SK-N-SH treated with all-trans-retinoic acid at 6 μM for 48 hours (cell line): Measurements from ENCODE around the gene NKAIN1.

Source experiments
- ATAC-seq: fragments of 200-7000 bp; cut with Tn5 transposase; 3 replicates; pipeline ENCODE4 v1.9.1; 2020; ENCODE audit warnings: mild to moderate bottlenecking, moderate library complexity
- ARNTL ChIP-seq: fragments of 450-650 bp; formaldehyde crosslinking; IDR thresholded peaks from 2 replicates; pipeline ENCODE4 v1.5.0; 2020; ENCODE audit warnings: low read depth, mild to moderate bottlenecking, moderate library complexity, borderline replicate concordance
- BACH2 ChIP-seq: fragments of 250-450 bp; sonication (Bioruptor Pico); IDR thresholded peaks from 2 replicates; pipeline ENCODE4 v1.9.0; 2021; ENCODE audit warnings: mild to moderate bottlenecking, borderline replicate concordance
- CREB5 ChIP-seq: fragments of 250-450 bp; sonication (Bioruptor Pico); IDR thresholded peaks from 2 replicates; pipeline ENCODE4 v1.5.1; 2020; ENCODE audit warnings: low read depth, mild to moderate bottlenecking, moderate library complexity
- CSRNP3 ChIP-seq: fragments of 250-450 bp; sonication (Bioruptor Pico); IDR thresholded peaks from 2 replicates; pipeline ENCODE4 v1.5.1; 2021; ENCODE audit warnings: mild to moderate bottlenecking, moderate library complexity
- ESRRG ChIP-seq: fragments of 250-450 bp; sonication (Bioruptor Pico); IDR thresholded peaks from 2 replicates; pipeline ENCODE4 v1.6.1; 2021; ENCODE audit warnings: mild to moderate bottlenecking
- GLIS3 ChIP-seq: fragments of 250-450 bp; sonication (Bioruptor Pico); IDR thresholded peaks from 2 replicates; pipeline ENCODE4 v1.5.0; 2020; ENCODE audit warnings: mild to moderate bottlenecking, moderate library complexity
- OSR1 ChIP-seq: fragments of 250-450 bp; sonication (Bioruptor Pico); IDR thresholded peaks from 2 replicates; pipeline ENCODE4 v1.8.0; 2022; ENCODE audit warnings: moderate library complexity, mild to moderate bottlenecking, inconsistent platforms
- PATZ1 ChIP-seq: fragments of 250-450 bp; sonication (Bioruptor Pico); IDR thresholded peaks from 2 replicates; pipeline ENCODE4 v1.8.0; 2020; ENCODE audit warnings: mild to moderate bottlenecking, moderate library complexity, borderline replicate concordance
- POU6F1 ChIP-seq: fragments of 250-450 bp; sonication (Bioruptor Pico); IDR thresholded peaks from 2 replicates; pipeline ENCODE4 v1.8.0; 2021; ENCODE audit warnings: low read depth, mild to moderate bottlenecking, moderate library complexity, borderline replicate concordance
- PPARA ChIP-seq: fragments of 250-450 bp; sonication (Bioruptor Pico); IDR thresholded peaks from 2 replicates; pipeline ENCODE4 v1.5.0; 2020; ENCODE audit warnings: mild to moderate bottlenecking, borderline replicate concordance
- RARB ChIP-seq: fragments of 250-450 bp; sonication (Bioruptor Pico); IDR thresholded peaks from 2 replicates; pipeline ENCODE4 v1.8.0; 2021; ENCODE audit warnings: mild to moderate bottlenecking, moderate library complexity
- SNAI2 ChIP-seq: fragments of 250-450 bp; sonication (Bioruptor Pico); IDR thresholded peaks from 2 replicates; pipeline ENCODE4 v1.5.0; 2020; ENCODE audit warnings: mild to moderate bottlenecking, moderate library complexity
- TCF4 ChIP-seq: fragments of 250-450 bp; sonication (Bioruptor Pico); IDR thresholded peaks from 2 replicates; pipeline ENCODE4 v1.8.0; 2021; ENCODE audit warnings: mild to moderate bottlenecking, moderate library complexity, borderline replicate concordance
- TOX ChIP-seq: fragments of 250-450 bp; sonication (Bioruptor Pico); IDR thresholded peaks from 2 replicates; pipeline ENCODE4 v1.8.0; 2021; ENCODE audit warnings: mild to moderate bottlenecking, moderate library complexity, borderline replicate concordance
- TSHZ2 ChIP-seq: fragments of 250-450 bp; sonication (Bioruptor Pico); IDR thresholded peaks from 2 replicates; pipeline ENCODE4 v1.5.0; 2020; ENCODE audit warnings: mild to moderate bottlenecking, moderate library complexity
- ZC3H10 ChIP-seq: fragments of 250-450 bp; sonication (Bioruptor Pico); IDR thresholded peaks from 2 replicates; pipeline ENCODE4 v1.5.1; 2021; ENCODE audit warnings: mild to moderate bottlenecking, moderate library complexity
- ZFP3 ChIP-seq: fragments of 250-450 bp; sonication (Bioruptor Pico); IDR thresholded peaks from 2 replicates; pipeline ENCODE4 v1.5.0; 2020; ENCODE audit warnings: mild to moderate bottlenecking, moderate library complexity
- ZFP30 ChIP-seq: fragments of 450-650 bp; formaldehyde crosslinking; IDR thresholded peaks from 2 replicates; pipeline ENCODE4 v1.5.0; 2022; ENCODE audit warnings: mild to moderate bottlenecking, moderate library complexity
- ZNF565 ChIP-seq: fragments of 450-650 bp; formaldehyde crosslinking; conservative IDR thresholded peaks from 2 replicates; pipeline ENCODE4 v1.5.0; 2020; ENCODE audit warnings: low read depth, mild to moderate bottlenecking, moderate library complexity
- ZNF70 ChIP-seq: fragments of 450-650 bp; formaldehyde crosslinking; IDR thresholded peaks from 2 replicates; pipeline ENCODE4 v1.5.0; 2020; ENCODE audit warnings: mild to moderate bottlenecking, moderate library complexity

Gene NKAIN1

GRCh38 chr1:31189696-31190674 lies 49.7 kb downstream of the NKAIN1 start (continued):
- TF ChIP-seq TSHZ2 (CRISPR knock-in tag) (no peak), GLIS3 (CRISPR knock-in tag) (no peak), ZC3H10 (CRISPR knock-in tag) (no peak), PPARA (no peak), ZNF565 (CRISPR knock-in tag) (no peak), ZNF70 (CRISPR knock-in tag) (no peak)

GRCh38 chr1:31183927-31184554 lies 55.6 kb downstream of the NKAIN1 start:
- TF ChIP-seq CREB5 (CRISPR knock-in tag) (no peak), ZFP3 (CRISPR knock-in tag) (no peak), OSR1 (CRISPR knock-in tag) (no peak), ZC3H10 (CRISPR knock-in tag) (no peak), RARB (CRISPR knock-in tag) (no peak), BACH2 (no peak), ESRRG (CRISPR knock-in tag) (no peak), ZFP30 (CRISPR knock-in tag) (no peak), ZNF70 (CRISPR knock-in tag) (no peak), ARNTL (CRISPR knock-in tag) (no peak), CSRNP3 (CRISPR knock-in tag) (no peak), SNAI2 (CRISPR knock-in tag) (no peak), POU6F1 (CRISPR knock-in tag) (no peak), PATZ1 (no peak), ZNF565 (CRISPR knock-in tag) (no peak), PPARA (no peak), TCF4 (no peak)
- TF ChIP-seq, all 23 proteins: peak for 0
- ATAC-seq = peak; percentile 58

GRCh38 chr1:31183126-31183525 lies 56.6 kb downstream of the NKAIN1 start:
- no peak for ATAC-seq
- TF ChIP-seq ZNF565 (CRISPR knock-in tag) (no peak), ZC3H10 (CRISPR knock-in tag) (no peak), RARB (CRISPR knock-in tag) (no peak), ZFP30 (CRISPR knock-in tag) (no peak), SNAI2 (CRISPR knock-in tag) (no peak), TSHZ2 (CRISPR knock-in tag) (no peak), PPARA (no peak), ZFP3 (CRISPR knock-in tag) (no peak), TCF4 (no peak), CREB5 (CRISPR knock-in tag) (no peak), TOX (CRISPR knock-in tag) (no peak)
